Caco-2 (cell line): ENCODE data around the gene VIT. TPM values are rescaled to one million over a fixed set of nuclear protein-coding genes. Genes with fewer than 3 reads are reported as not detected.

Source experiments
- Bru-seq: library from RNA; stranded (reverse); fragments of 400-500 nt; gene quantifications from one replicate; lab custom pipeline; 2021; lab: Mats Ljungman, UMichigan
- BruChase-seq, 2 experiments: library from RNA; stranded (reverse); fragments of 400-500 nt; gene quantifications; one replicate each; lab custom pipeline; 2021; lab: Mats Ljungman, UMichigan
- BruUV-seq: library from RNA; stranded (reverse); fragments of 400-500 nt; replicated peaks from 2 replicates; lab custom pipeline; 2021; lab: Mats Ljungman, UMichigan
- CTCF ChIA-PET: fragments of 300-600 bp; sonication (Branson Sonifier 250); formaldehyde crosslinking; loops from one replicate; lab custom pipeline; 2022; ENCODE audit warnings: antibody characterized with exemption; lab: Charles Lee
- POLR2A ChIA-PET: fragments of 300-600 bp; sonication (Branson Sonifier 250); formaldehyde crosslinking; loops from one replicate; lab custom pipeline; 2022; ENCODE audit warnings: antibody characterized with exemption; lab: Charles Lee
- DNase-seq, 2 experiments: peaks; one replicate each; pipeline versions ENCODE4 v3.0.0 to v3.0.0-alpha.2; 2020 to 2022
- H3K27me3 ChIP-seq: replicated peaks from 2 replicates; pipeline ENCODE4 v1.6.0; 2011; ENCODE audit warnings: low read length; ENCODE audit not compliant: control insufficient read depth, insufficient read depth
- H3K36me3 ChIP-seq: 2 replicates; pipeline ENCODE4 v1.5.1; 2011; ENCODE audit warnings: low read length; ENCODE audit not compliant: control insufficient read depth, insufficient read depth
- H3K4me1 ChIP-seq: fragments of 250-450 bp; sonication (Bioruptor Pico); 2 replicates; pipeline ENCODE4 v1.5.1; 2020; ENCODE audit warnings: mild to moderate bottlenecking
- H3K4me3 ChIP-seq: 2 replicates; pipeline ENCODE4 v1.5.1; 2011; ENCODE audit warnings: low read depth, mild to moderate bottlenecking, control low read depth, low read length
- H3K9me3 ChIP-seq: fragments of 250-450 bp; sonication (Bioruptor Pico); 2 replicates; pipeline ENCODE4 v1.5.1; 2020; ENCODE audit warnings: mild to moderate bottlenecking, moderate library complexity
- H3K27ac Mint-ChIP-seq: one replicate; pipeline ENCODE4 v1.8.0; 2022; ENCODE audit warnings: mixed read lengths; ENCODE audit not compliant: unreplicated experiment
- H3K27me3 Mint-ChIP-seq: one replicate; pipeline ENCODE4 v1.8.0; 2022; ENCODE audit warnings: mixed read lengths; ENCODE audit not compliant: insufficient read depth, unreplicated experiment
- H3K36me3 Mint-ChIP-seq: one replicate; pipeline ENCODE4 v1.8.0; 2022; ENCODE audit warnings: mild to moderate bottlenecking, mixed read lengths; ENCODE audit not compliant: insufficient read depth, unreplicated experiment
- H3K4me1 Mint-ChIP-seq: one replicate; pipeline ENCODE4 v1.8.0; 2022; ENCODE audit warnings: low read depth, mixed read lengths; ENCODE audit not compliant: unreplicated experiment
- H3K4me3 Mint-ChIP-seq: one replicate; pipeline ENCODE4 v1.8.0; 2022; ENCODE audit warnings: mild to moderate bottlenecking, moderate library complexity, mixed read lengths; ENCODE audit not compliant: unreplicated experiment
- H3K9me3 Mint-ChIP-seq: one replicate; pipeline ENCODE4 v1.8.0; 2022; ENCODE audit warnings: mixed read lengths; ENCODE audit not compliant: unreplicated experiment
- CTCF ChIP-seq, 2 experiments: fragments of 200-600 bp in 1 of 2; IDR thresholded peaks; 1 replicate in 1 of 2; 2 replicates in 1 of 2; pipeline versions ENCODE4 v1.5.1 to v1.8.0; 2011 to 2022; ENCODE audit warnings: antibody characterized with exemption in 1 of 2, control low read depth in 1 of 2, inconsistent platforms in 1 of 2, low read depth in 1 of 2, low read length in 1 of 2, mild to moderate bottlenecking in 1 of 2, moderate library complexity in 1 of 2; ENCODE audit not compliant: insufficient read depth in 1 of 2, severe bottlenecking in 1 of 2, unreplicated experiment in 1 of 2
- intact Hi-C: fragments of 100-400 bp; cut with micrococcal nuclease; formaldehyde crosslinking; loops from one replicate; pipeline ENCODE4 v1.10.0; 2022; ENCODE audit not compliant: unreplicated experiment
- long read RNA-seq: library from polyadenylated mRNA; stranded (forward); transcript quantifications from one replicate; pipeline ENCODE4 v2.0.0, GENCODE V29; 2022
- total RNA-seq: library from RNA; stranded (reverse); gene quantifications from 2 replicates; pipeline ENCODE4 v1.2.3, GENCODE V29; 2022

VIT gene
- total RNA-seq, result 0.51 and 1.2 TPM in 2 replicates
- Bru-seq, nascent RNA, result percentile 19 among the genes with signal in this experiment
- BruChase-seq, experiment 1, labeled RNA remaining after a 2-hour chase, result percentile 19 among the genes with signal in this experiment
- BruChase-seq, experiment 2, labeled RNA remaining after a 6-hour chase, result percentile 24 among the genes with signal in this experiment
- long read RNA-seq, partial matches to known transcripts, result 1 of 3 reads
- long read RNA-seq, other reads (novel, unspliced or antisense), result 0 of 3 reads

- Mint-ChIP-seq H3K4me1 (peaks cover 20% of the 10 kb centered on the region), H3K4me3 (peak within 1 kb of the TSS; percentile 51), H3K36me3 (no peaks in the 10 kb centered on the region), H3K9me3 (no peaks in the 10 kb centered on the region), H3K27ac (no peak within 1 kb of the TSS), H3K27me3 (no peaks in the 10 kb centered on the region)
- no peak for TF ChIP-seq CTCF (IDR thresholded peaks at IDR 0.05; ENCODE audit: insufficient read depth in 1 of 2, low read depth in 1 of 2, low read length in 1 of 2, severe bottlenecking in 1 of 2, unreplicated experiment in 1 of 2)
- H3K4me3 ChIP-seq, result no peak within 1 kb of the TSS
- H3K9me3 ChIP-seq, result no peaks in the 10 kb centered on the region
- peaks cover 24% of the 10 kb centered on the region for H3K4me1 ChIP-seq
- BruUV-seq, result no TSS peak
- no peak for DNase-seq
- H3K36me3 ChIP-seq, result no peaks in the 10 kb centered on the region
- intact Hi-C loops, result no loop called here
- POLR2A ChIA-PET, result no interaction called here
- CTCF ChIA-PET, result interaction anchor here (0.7 to 2.5 kb wide), 3 partner anchors 18 to 89 kb away, joined by 7 to 13 read pairs (median 9); no protein-coding TSS in a partner anchor
- H3K27me3 ChIP-seq, result no peaks in the 10 kb centered on the region
Measured at GRCh38 chr2:36696533-36696932, at the start of gene VIT. VIT (plus strand) TSS chr2:36696707; CDS start chr2:36716371, 19,664 bp downstream.

- H3K36me3 ChIP-seq, result no peaks in the 10 kb centered on the region
- Mint-ChIP-seq H3K9me3 (peaks cover 10% of the 10 kb centered on the region), H3K4me3 (peak overlapping the region; percentile 67), H3K27ac (peak overlapping the region; percentile 96), H3K27me3 (no peaks in the 10 kb centered on the region), H3K4me1 (peaks cover 22% of the 10 kb centered on the region), H3K36me3 (no peaks in the 10 kb centered on the region)
- H3K4me3 ChIP-seq, result no peak overlapping the region
- H3K9me3 ChIP-seq, result peaks cover 11% of the 10 kb centered on the region; the same call in 1 of the 2 replicates
- peak; percentile 74 to 87 for DNase-seq
- no peak for TF ChIP-seq CTCF (IDR thresholded peaks at IDR 0.05; ENCODE audit: insufficient read depth in 1 of 2, low read depth in 1 of 2, low read length in 1 of 2, severe bottlenecking in 1 of 2, unreplicated experiment in 1 of 2)
- no peaks in the 10 kb centered on the region for H3K27me3 ChIP-seq
- H3K4me1 ChIP-seq, result peaks cover 26% of the 10 kb centered on the region
- BruUV-seq, result no TSS peak
- intact Hi-C loops, result loop anchor here (1.0 to 2.0 kb wide), 2 partner anchors 8 to 55 kb away; no protein-coding TSS in a partner anchor
- CTCF ChIA-PET, result interaction anchor here (0.5 to 1.3 kb wide), 3 partner anchors 8 to 142 kb away, joined by 3 to 4 read pairs (median 3); no protein-coding TSS in a partner anchor
- POLR2A ChIA-PET, result interaction anchor here (0.6 to 1.6 kb wide), 3 partner anchors 8 to 292 kb away, joined by 3 to 13 read pairs (median 3); no protein-coding TSS in a partner anchor
Measured at GRCh38 chr2:36650031-36650829, 46.3 kb upstream of the VIT start.

GRCh38 chr2:36653155-36653554 lies 43.4 kb upstream of the VIT start:
- Mint-ChIP-seq H3K27ac (no peak overlapping the region), H3K9me3 (no peaks in the 10 kb centered on the region), H3K27me3 (no peaks in the 10 kb centered on the region), H3K36me3 (peaks cover 2% of the 10 kb centered on the region), H3K4me3 (no peak overlapping the region), H3K4me1 (peaks cover 30% of the 10 kb centered on the region)
- no peak for DNase-seq
- peaks cover 42% of the 10 kb centered on the region for H3K4me1 ChIP-seq
- TF ChIP-seq CTCF (IDR thresholded peaks at IDR 0.05; ENCODE audit: insufficient read depth in 1 of 2, low read depth in 1 of 2, low read length in 1 of 2, severe bottlenecking in 1 of 2, unreplicated experiment in 1 of 2), result no peak
- intact Hi-C loops, result no loop called here
- BruUV-seq, result no TSS peak
- no peaks in the 10 kb centered on the region for H3K9me3 ChIP-seq
- H3K4me3 ChIP-seq, result no peak overlapping the region
- H3K27me3 ChIP-seq, result no peaks in the 10 kb centered on the region
- H3K36me3 ChIP-seq, result no peaks in the 10 kb centered on the region
- POLR2A ChIA-PET, result no interaction called here
- CTCF ChIA-PET, result no interaction called here
